ENCODE data around the gene SPECC1.

DNA sequence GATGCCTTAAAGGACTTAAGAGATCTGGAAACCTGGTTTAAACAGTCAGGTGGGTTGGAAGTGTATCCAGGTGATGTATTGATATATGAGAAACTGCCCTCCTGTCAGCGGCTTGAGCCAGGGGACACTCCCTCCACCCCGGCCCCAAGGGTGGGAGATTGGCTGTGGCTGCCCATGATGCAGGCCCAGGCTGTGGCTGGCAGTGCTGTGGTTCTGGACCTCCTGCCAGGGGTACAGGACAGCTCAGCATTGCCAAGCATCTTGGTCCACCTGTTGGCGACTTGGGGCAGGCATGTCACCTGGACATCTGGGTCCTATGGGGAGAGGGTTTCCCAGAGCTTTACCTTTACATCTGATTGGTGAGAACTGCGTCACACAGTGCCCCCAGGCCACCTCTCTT lies 201.0 kb downstream of the SPECC1 start:
- TF ChIP-seq, protein P1, sequence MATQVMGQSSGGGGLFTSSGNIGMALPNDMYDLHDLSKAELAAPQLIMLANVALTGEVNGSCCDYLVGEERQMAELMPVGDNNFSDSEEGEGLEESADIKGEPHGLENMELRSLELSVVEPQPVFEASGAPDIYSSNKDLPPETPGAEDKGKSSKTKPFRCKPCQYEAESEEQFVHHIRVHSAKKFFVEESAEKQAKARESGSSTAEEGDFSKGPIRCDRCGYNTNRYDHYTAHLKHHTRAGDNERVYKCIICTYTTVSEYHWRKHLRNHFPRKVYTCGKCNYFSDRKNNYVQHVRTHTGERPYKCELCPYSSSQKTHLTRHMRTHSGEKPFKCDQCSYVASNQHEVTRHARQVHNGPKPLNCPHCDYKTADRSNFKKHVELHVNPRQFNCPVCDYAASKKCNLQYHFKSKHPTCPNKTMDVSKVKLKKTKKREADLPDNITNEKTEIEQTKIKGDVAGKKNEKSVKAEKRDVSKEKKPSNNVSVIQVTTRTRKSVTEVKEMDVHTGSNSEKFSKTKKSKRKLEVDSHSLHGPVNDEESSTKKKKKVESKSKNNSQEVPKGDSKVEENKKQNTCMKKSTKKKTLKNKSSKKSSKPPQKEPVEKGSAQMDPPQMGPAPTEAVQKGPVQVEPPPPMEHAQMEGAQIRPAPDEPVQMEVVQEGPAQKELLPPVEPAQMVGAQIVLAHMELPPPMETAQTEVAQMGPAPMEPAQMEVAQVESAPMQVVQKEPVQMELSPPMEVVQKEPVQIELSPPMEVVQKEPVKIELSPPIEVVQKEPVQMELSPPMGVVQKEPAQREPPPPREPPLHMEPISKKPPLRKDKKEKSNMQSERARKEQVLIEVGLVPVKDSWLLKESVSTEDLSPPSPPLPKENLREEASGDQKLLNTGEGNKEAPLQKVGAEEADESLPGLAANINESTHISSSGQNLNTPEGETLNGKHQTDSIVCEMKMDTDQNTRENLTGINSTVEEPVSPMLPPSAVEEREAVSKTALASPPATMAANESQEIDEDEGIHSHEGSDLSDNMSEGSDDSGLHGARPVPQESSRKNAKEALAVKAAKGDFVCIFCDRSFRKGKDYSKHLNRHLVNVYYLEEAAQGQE (IDR thresholded peaks at IDR 0.05; ENCODE audit: low read depth, low read length): no peak
- TF ChIP-seq, protein P2, sequence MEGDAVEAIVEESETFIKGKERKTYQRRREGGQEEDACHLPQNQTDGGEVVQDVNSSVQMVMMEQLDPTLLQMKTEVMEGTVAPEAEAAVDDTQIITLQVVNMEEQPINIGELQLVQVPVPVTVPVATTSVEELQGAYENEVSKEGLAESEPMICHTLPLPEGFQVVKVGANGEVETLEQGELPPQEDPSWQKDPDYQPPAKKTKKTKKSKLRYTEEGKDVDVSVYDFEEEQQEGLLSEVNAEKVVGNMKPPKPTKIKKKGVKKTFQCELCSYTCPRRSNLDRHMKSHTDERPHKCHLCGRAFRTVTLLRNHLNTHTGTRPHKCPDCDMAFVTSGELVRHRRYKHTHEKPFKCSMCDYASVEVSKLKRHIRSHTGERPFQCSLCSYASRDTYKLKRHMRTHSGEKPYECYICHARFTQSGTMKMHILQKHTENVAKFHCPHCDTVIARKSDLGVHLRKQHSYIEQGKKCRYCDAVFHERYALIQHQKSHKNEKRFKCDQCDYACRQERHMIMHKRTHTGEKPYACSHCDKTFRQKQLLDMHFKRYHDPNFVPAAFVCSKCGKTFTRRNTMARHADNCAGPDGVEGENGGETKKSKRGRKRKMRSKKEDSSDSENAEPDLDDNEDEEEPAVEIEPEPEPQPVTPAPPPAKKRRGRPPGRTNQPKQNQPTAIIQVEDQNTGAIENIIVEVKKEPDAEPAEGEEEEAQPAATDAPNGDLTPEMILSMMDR (IDR thresholded peaks at IDR 0.05): no peak
- TF ChIP-seq SIN3A (IDR thresholded peaks at IDR 0.05; ENCODE audit: borderline replicate concordance, low read depth, low read length) (no peak), MEF2A (IDR thresholded peaks at IDR 0.05; ENCODE audit: borderline replicate concordance, low read depth) (no peak), EP300 (IDR thresholded peaks at IDR 0.05; ENCODE audit: borderline replicate concordance in 1 of 2, low read depth in 1 of 2, low read length in 1 of 2) (no peak), EZH2phosphoT487 (IDR thresholded peaks at IDR 0.05; ENCODE audit: borderline replicate concordance, low read depth) (no peak), NFIC (IDR thresholded peaks at IDR 0.05; ENCODE audit: borderline replicate concordance) (no peak), YY1 (IDR thresholded peaks at IDR 0.05; ENCODE audit: low read depth) (no peak)
- TF ChIP-seq, protein P3, sequence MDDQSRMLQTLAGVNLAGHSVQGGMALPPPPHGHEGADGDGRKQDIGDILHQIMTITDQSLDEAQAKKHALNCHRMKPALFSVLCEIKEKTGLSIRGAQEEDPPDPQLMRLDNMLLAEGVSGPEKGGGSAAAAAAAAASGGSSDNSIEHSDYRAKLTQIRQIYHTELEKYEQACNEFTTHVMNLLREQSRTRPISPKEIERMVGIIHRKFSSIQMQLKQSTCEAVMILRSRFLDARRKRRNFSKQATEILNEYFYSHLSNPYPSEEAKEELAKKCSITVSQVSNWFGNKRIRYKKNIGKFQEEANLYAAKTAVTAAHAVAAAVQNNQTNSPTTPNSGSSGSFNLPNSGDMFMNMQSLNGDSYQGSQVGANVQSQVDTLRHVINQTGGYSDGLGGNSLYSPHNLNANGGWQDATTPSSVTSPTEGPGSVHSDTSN (IDR thresholded peaks at IDR 0.05): no peak
- TF ChIP-seq, protein P4, sequence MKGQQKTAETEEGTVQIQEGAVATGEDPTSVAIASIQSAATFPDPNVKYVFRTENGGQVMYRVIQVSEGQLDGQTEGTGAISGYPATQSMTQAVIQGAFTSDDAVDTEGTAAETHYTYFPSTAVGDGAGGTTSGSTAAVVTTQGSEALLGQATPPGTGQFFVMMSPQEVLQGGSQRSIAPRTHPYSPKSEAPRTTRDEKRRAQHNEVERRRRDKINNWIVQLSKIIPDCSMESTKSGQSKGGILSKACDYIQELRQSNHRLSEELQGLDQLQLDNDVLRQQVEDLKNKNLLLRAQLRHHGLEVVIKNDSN (IDR thresholded peaks at IDR 0.05; ENCODE audit: borderline replicate concordance, low read depth): no peak
